CD4-positive, alpha-beta T cell treated with Interleukin-12 subunit alpha and Interleukin-12 subunit beta, for 1 hour (primary cell): ENCODE data around the gene KCNMA1.

Experiments
- DNase-seq: peaks from one replicate; pipeline ENCODE4 v3.0.0-alpha.2; 2020

KCNMA1 gene

GRCh38 chr10:77086081-77086480 is 551.5 kb downstream of the KCNMA1 start:
- no peak for DNase-seq

GRCh38 chr10:77085344-77085743 is 552.3 kb downstream of the KCNMA1 start:
- DNase-seq, result no peak

- DNase-seq, result no peak
Observed at GRCh38 chr10:77084431-77085144, 553.0 kb downstream of the KCNMA1 start.

- no peak for DNase-seq
Observed at GRCh38 chr10:77082601-77083252, 554.9 kb downstream of the KCNMA1 start.

- DNase-seq, result no peak
Observed at GRCh38 chr10:77081481-77081891, 556.1 kb downstream of the KCNMA1 start.

GRCh38 chr10:77080361-77081027 is 557.1 kb downstream of the KCNMA1 start:
- no peak for DNase-seq

GRCh38 chr10:77079592-77080300 is 557.9 kb downstream of the KCNMA1 start:
- DNase-seq, result no peak

- DNase-seq, result no peak
Observed at GRCh38 chr10:77077316-77077945, 560.2 kb downstream of the KCNMA1 start.

- no peak for DNase-seq
Observed at GRCh38 chr10:77075926-77076325, 561.7 kb downstream of the KCNMA1 start.

- DNase-seq, result no peak
Observed at GRCh38 chr10:77074104-77074624, 563.4 kb downstream of the KCNMA1 start.

GRCh38 chr10:77073663-77073960 is 564.0 kb downstream of the KCNMA1 start:
- DNase-seq, result no peak

- DNase-seq, result no peak
Observed at GRCh38 chr10:77072836-77073662, 564.6 kb downstream of the KCNMA1 start.

GRCh38 chr10:77072361-77072835 is 565.2 kb downstream of the KCNMA1 start:
- DNase-seq, result no peak

- DNase-seq, result no peak
Observed at GRCh38 chr10:77071956-77072355, 565.7 kb downstream of the KCNMA1 start.

- no peak for DNase-seq
Observed at GRCh38 chr10:77071001-77071511, 566.6 kb downstream of the KCNMA1 start.

- no peak for DNase-seq
Observed at GRCh38 chr10:77070346-77070745, 567.3 kb downstream of the KCNMA1 start.

- DNase-seq, result no peak
Observed at GRCh38 chr10:77068969-77069368, 568.6 kb downstream of the KCNMA1 start.

GRCh38 chr10:77068272-77068671 is 569.3 kb downstream of the KCNMA1 start:
- DNase-seq, result no peak

GRCh38 chr10:77062381-77062780 is 575.2 kb downstream of the KCNMA1 start:
- DNase-seq, result no peak

- DNase-seq, result no peak
Observed at GRCh38 chr10:77060913-77061312, 576.7 kb downstream of the KCNMA1 start.

GRCh38 chr10:77056650-77057049 is 581.0 kb downstream of the KCNMA1 start:
- no peak for DNase-seq

- DNase-seq, result no peak
Observed at GRCh38 chr10:77052593-77052992, 585.0 kb downstream of the KCNMA1 start.
